Stimulated activated CD4-positive, alpha-beta T cell treated with anti-CD3 and anti-CD28 coated beads, TNF-alpha, amount 100 ng/mL, for 48 hours (primary cell): ENCODE results near the gene GARNL3.

Experiments
- DNase-seq, 3 donors: peaks; one replicate each; pipeline ENCODE4 v3.0.0-alpha.2; 2020; ENCODE audit warnings: low read depth in 3 of 3

Gene GARNL3

GRCh38 chr9:127233550-127233949 lies 31.0 kb upstream of the GARNL3 start:
- no peak for DNase-seq

DNA sequence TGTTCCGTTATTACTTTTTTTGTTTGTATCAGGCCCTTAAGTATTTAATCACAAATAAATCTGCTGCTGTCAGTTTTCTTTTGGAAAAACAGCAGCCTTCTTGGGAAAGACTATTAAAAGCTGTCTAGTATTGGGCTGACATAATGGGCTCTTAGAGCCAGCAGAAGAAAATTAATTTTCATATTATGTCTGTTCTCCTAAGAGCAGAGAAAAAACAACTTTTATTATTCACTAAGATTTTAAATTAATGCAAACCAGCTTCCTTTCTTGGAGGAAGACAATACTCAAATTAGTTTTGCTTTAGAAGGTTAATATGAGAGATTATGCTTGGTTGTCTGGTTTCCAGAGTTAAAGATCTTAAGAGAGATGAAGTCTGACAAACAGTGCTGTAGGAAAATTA lies 30.6 kb upstream of the GARNL3 start:
- no peak for DNase-seq

DNA sequence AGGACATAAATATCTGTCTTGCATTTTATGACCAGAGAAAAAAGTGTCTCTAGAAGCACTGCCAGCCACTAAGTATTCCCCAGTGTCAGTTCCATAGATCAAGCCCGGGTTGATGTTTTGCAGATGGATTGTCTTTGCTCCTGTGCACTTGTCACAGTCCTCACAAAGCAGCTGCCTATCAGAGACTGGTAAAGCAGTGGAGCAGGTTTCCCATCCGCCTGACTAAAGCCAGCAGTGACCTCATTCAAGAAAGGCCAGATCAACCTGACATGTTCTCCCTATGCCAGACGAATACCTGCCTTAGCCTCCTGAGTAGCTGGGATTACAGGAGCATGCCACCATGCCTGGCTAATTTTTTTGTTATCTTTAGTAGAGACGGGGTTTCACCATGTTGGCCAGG lies 26.8 kb upstream of the GARNL3 start:
- DNase-seq: no peak

GRCh38 chr9:127241354-127241753 lies 23.2 kb upstream of the GARNL3 start:
- no peak for DNase-seq

- peak; percentile 92 to 94 (median 92) for DNase-seq
Measured at GRCh38 chr9:127244609-127245601, 19.7 kb upstream of the GARNL3 start.

GRCh38 chr9:127245637-127246164 lies 18.9 kb upstream of the GARNL3 start:
- no peak for DNase-seq

GRCh38 chr9:127248241-127248640 lies 16.3 kb upstream of the GARNL3 start:
- no peak for DNase-seq

GRCh38 chr9:127249877-127250276 lies 14.7 kb upstream of the GARNL3 start:
- no peak for DNase-seq

- no peak for DNase-seq
Measured at GRCh38 chr9:127250896-127251391, 13.6 kb upstream of the GARNL3 start.

DNA sequence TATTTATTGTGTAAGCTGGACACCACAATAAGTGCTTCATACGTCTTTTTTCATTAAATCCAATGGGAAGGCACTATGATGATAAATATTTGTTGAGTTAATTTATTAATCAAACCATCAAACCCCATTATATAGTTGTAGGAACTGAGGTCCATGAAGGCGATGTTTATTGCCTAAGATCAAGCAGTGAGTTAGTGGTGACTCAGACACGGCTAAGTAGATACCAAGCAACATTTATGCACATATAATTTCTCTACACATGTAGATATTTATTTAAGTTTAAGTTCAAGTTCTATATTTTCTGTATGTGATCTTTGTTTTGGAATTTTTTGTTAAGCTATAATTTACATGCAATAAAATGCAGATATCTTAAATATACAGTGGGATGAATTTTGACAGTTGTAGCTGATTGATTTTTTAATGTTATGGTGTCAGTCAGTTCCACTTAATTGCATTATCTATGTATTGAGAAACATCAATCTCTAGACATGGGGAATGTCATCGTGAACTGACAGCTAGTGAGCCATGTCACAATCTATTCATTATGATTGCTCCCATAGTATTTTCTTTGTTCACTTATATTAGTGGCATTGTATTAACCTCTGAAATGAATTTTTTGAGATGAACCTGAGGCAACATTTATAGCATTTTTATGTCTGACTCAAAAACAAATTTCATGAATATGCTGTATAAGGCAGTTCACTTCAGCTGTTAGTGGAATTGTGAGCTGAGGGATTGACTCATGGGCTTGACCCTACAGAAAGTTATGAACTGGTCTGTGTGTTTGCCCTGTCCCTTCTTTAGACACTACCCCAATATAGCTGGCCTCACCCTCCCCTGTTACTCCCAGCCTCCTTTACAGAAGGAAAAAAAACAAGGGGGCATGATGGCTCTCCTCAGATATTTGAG lies 11.9 kb upstream of the GARNL3 start:
- DNase-seq: no peak

DNA sequence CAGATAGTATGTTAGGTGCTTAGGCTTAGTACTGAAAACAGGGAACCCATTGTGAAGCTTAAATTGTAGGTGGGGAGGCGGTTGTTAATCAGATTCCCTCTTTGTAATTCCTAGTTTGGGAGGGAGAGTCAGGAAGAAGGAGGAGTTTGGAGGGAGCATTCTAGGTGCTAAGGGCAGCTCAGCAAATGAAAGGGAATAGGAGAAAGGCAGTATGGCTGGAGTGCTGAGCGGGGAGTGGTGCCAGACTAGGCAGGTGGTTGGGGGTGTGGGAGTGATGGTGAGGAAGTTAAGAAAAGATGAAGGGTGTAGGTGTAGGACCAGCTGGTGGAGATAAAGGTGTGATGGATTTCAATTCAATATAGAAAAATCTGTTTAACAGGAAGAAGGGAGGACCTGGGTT lies 11.1 kb upstream of the GARNL3 start:
- DNase-seq: no peak

GRCh38 chr9:127255692-127256091 lies 8.9 kb upstream of the GARNL3 start:
- DNase-seq: no peak

- DNase-seq: no peak
Measured at GRCh38 chr9:127256324-127256723, 8.2 kb upstream of the GARNL3 start.

GRCh38 chr9:127258606-127259471 lies 5.7 kb upstream of the GARNL3 start:
- no peak for DNase-seq

DNA sequence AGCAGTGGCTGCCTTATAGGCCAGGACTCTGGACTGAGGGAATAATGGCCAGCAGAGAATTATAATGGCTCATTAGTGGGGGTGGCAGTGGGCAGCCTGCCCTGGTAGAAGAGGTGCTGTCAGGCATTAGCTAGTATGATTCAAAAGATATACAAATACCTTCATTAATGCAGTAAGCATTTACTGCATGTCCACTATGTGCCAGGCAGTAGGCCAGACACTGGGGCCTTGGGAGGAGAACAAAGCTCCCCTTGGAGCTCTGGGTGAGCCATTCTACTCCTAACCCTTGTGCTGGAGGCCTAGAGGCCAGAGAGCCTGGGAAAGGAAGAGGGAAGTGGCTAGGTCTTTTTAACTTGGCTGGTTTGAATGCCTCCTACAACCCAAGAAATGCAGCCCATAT lies 2.0 kb upstream of the GARNL3 start:
- no peak for DNase-seq

DNA sequence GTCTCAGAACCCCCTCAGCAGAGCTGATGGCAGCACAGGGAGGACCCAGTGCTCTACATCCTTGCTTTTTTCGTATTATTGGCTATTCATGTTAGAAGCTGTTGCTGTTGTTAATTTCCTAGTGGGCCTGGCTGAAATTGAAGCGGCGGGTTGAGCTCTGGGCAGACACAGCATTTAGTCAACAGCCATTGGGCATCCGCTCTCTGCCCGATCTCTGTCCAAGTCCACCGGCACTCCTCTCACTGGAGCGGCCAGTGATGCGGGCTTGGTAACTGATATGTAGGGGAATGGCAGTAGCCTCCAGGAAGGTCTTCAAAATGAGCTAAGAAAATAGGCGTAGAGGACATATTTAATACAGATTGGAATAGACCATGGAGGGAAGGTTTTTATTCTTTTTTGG lies 1.3 kb upstream of the GARNL3 start:
- DNase-seq: no peak

- DNase-seq: no peak
Measured at GRCh38 chr9:127263664-127264063, 910 bp upstream of the GARNL3 start.

DNA sequence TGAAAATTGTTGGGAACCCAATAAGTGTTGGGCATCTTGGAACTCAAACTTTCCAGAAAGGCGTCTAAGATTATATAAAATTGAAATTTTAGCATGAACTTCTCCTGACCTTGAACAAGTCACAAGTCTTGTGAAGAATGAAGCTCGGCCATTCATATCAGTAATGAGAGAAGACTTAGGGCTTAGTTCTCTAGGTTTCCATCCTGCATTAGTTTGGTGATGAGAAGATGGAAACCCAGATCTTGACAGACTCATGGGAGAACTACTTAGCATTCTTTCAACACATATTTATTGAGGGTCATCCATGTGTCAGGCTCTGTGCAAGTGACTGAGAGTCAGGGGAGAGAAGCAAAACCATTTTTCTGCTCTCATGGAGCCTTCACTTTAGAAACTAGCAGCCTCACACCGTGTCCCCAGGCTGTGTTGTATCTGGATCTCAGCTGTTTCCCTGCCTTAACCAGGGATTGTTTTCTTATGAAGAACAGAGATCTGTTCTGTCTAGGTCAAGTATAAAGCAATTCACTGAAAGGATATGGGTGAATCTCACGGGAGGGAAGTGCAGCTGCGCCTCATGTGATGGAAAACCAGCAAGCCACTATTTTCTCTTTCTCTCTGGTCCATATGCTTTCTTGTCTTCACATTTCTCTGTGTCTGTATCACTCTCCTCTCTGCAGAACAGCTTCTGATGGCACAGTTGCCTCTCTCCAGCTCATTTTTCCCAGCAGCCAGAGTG lies 3.4 kb downstream of the GARNL3 start:
- no peak for DNase-seq

DNA sequence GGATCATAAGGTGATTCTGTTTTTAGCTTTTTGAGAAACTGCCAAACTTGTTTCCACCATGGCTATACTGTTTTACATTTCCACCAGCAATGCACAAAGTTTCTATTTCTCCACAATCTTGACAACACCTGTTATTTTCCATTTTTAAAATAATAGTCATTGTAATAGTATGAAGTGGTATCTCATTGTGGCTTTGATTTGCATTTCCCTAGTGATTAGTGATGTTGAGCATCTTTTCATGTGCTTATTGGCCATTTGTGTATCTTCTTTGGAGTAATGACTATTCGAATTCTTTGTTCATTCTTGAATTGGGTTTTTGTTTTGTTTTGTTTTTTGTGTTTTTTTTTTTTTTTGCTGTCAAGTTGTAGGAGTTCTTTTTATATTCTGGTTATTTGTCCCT lies 4.9 kb downstream of the GARNL3 start:
- DNase-seq: no peak

- DNase-seq: no peak
Measured at GRCh38 chr9:127273326-127273725, 8.8 kb downstream of the GARNL3 start.
